Liver (tissue), 9 donors: ENCODE data around the gene HIF1AN. TPM values are rescaled to one million over a fixed set of nuclear protein-coding genes. Genes with fewer than 3 reads are reported as not detected.

Experiments
- DNase-seq: peaks from one replicate; pipeline ENCODE4 v3.0.0-alpha.2; 2017; ENCODE audit warnings: low spot score
- H3K27ac ChIP-seq, 2 donors: one replicate each; pipeline ENCODE4 v1.7.0; 2013; ENCODE audit warnings: inconsistent platforms in 2 of 2, low read length in 2 of 2, control low read depth in 1 of 2, low read depth in 1 of 2, mild to moderate bottlenecking in 1 of 2
- H3K27me3 ChIP-seq, 4 donors: one replicate each; pipeline versions ENCODE4 v1.6.1 to v1.7.0; 2013; ENCODE audit warnings: low read length in 3 of 4, inconsistent platforms in 1 of 4, mild to moderate bottlenecking in 1 of 4, moderate library complexity in 1 of 4; ENCODE audit not compliant: control insufficient read depth in 4 of 4, insufficient read depth in 4 of 4
- H3K36me3 ChIP-seq, 4 donors: one replicate each; pipeline versions ENCODE4 v1.6.1 to v1.7.0; 2013; ENCODE audit warnings: low read length in 3 of 4, mild to moderate bottlenecking in 3 of 4, low read depth in 1 of 4, moderate library complexity in 1 of 4; ENCODE audit not compliant: control insufficient read depth in 4 of 4, insufficient read depth in 3 of 4
- H3K4me1 ChIP-seq, 4 donors: one replicate each; pipeline versions ENCODE4 v1.6.1 to v1.7.0; 2013; ENCODE audit warnings: low read length in 3 of 4, mild to moderate bottlenecking in 3 of 4, moderate library complexity in 1 of 4; ENCODE audit not compliant: control insufficient read depth in 4 of 4, insufficient read depth in 4 of 4
- H3K4me3 ChIP-seq, 3 donors: one replicate each; pipeline versions ENCODE4 v1.6.1 to v1.7.0; 2013; ENCODE audit warnings: low read length in 3 of 3, control low read depth in 1 of 3, low read depth in 1 of 3, mild to moderate bottlenecking in 1 of 3
- H3K9ac ChIP-seq, 2 donors: one replicate each; pipeline ENCODE4 v1.7.0; 2013; ENCODE audit warnings: low read length in 2 of 2, mild to moderate bottlenecking in 2 of 2, moderate library complexity in 2 of 2, control low read depth in 1 of 2, low read depth in 1 of 2
- H3K9me3 ChIP-seq, 4 donors: one replicate each; pipeline versions ENCODE4 v1.6.1 to v1.7.0; 2013; ENCODE audit warnings: low read length in 3 of 4; ENCODE audit not compliant: control insufficient read depth in 4 of 4
- EGR1 ChIP-seq, 2 donors: IDR thresholded peaks; 2 replicates each; pipeline ENCODE4 v1.6.1; 2016 to 2018; ENCODE audit warnings: antibody characterized with exemption in 2 of 2, low read depth in 2 of 2
- FOXA1 ChIP-seq: IDR thresholded peaks from 2 replicates; pipeline ENCODE4 v1.6.1; 2016; ENCODE audit warnings: antibody characterized with exemption
- FOXA2 ChIP-seq: IDR thresholded peaks from 2 replicates; pipeline ENCODE4 v1.6.1; 2016; ENCODE audit warnings: antibody characterized with exemption
- HNF4A ChIP-seq, 2 donors: conservative IDR thresholded peaks; 2 replicates each; pipeline ENCODE4 v1.6.1; 2016; ENCODE audit warnings: antibody characterized with exemption in 2 of 2, mild to moderate bottlenecking in 2 of 2
- JUND ChIP-seq, 2 donors: IDR thresholded peaks; 2 replicates each; pipeline ENCODE4 v1.6.1; 2016; ENCODE audit warnings: antibody characterized with exemption in 2 of 2
- NR2F2 ChIP-seq: IDR thresholded peaks from 2 replicates; pipeline ENCODE4 v1.6.1; 2016; ENCODE audit warnings: antibody characterized with exemption
- RAD21 ChIP-seq, 2 donors: IDR thresholded peaks; 2 replicates each; pipeline ENCODE4 v1.6.1; 2016; ENCODE audit warnings: antibody characterized with exemption in 2 of 2, mild to moderate bottlenecking in 2 of 2
- RXRA ChIP-seq, 2 donors: IDR thresholded peaks; 2 replicates each; pipeline ENCODE4 v1.6.1; 2017 to 2018; ENCODE audit warnings: antibody characterized with exemption in 2 of 2, mild to moderate bottlenecking in 1 of 2
- SP1 ChIP-seq: IDR thresholded peaks from 2 replicates; pipeline ENCODE4 v1.6.1; 2018; ENCODE audit warnings: antibody characterized with exemption, mild to moderate bottlenecking
- YY1 ChIP-seq: IDR thresholded peaks from 2 replicates; pipeline ENCODE4 v1.6.1; 2016; ENCODE audit warnings: antibody characterized with exemption, mild to moderate bottlenecking
- WGBS: extraction: QIAGEN DNeasy Blood & Tissue Kit; methylation state at CpG from one replicate; pipeline ENCODE4 v1.1.7; 2013; 5-methylcytosine and 5-hydroxymethylcytosine counted together
- polyA plus RNA-seq, 2 donors: library from polyadenylated mRNA; stranded (reverse) in 1 of 2; unstranded in 1 of 2; fragments of 200-250 nt in 1 of 2; fragments of >200 nt in 1 of 2; fragmentation: Nextera tagmentation in 1 of 2; extraction: Ambion mirVana in 1 of 2; gene quantifications; one replicate each; pipeline versions ENCODE4 v1.2.1 to v1.2.3, GENCODE V29; 2013 to 2015
- total RNA-seq, 2 donors: library from RNA; depleted of rRNA; stranded (reverse); fragments of >200 nt; gene quantifications; one replicate each; pipeline ENCODE4 v1.2.3, GENCODE V29; 2014
- TF ChIP-seq, protein P1 (sequence below): IDR thresholded peaks from 2 replicates; pipeline ENCODE4 v1.6.1; 2016; ENCODE audit warnings: antibody characterized with exemption, mild to moderate bottlenecking
- TF ChIP-seq, protein P2 (sequence below): IDR thresholded peaks from 2 replicates; pipeline ENCODE4 v1.6.1; 2016; ENCODE audit warnings: antibody characterized with exemption
- TF ChIP-seq, protein P3 (sequence below): fragments of 150-350 bp; IDR thresholded peaks from 2 replicates; pipeline ENCODE4 v1.5.1; 2017; ENCODE audit warnings: improper control_type of control experiment, low read depth, low read length; ENCODE audit not compliant: missing input control
- TF ChIP-seq, protein P4 (sequence below): IDR thresholded peaks from 2 replicates; pipeline ENCODE4 v1.6.1; 2016; ENCODE audit warnings: antibody characterized with exemption
- TF ChIP-seq, protein P5 (sequence below): IDR thresholded peaks from 2 replicates; pipeline ENCODE4 v1.6.1; 2016; ENCODE audit warnings: antibody characterized with exemption
- donor health status: healthy.
- donor health status: healthy.
- donor health status: healthy.
- donor health status: healthy.
- donor health status: healthy.

The HIF1AN gene
- total and polyA plus RNA-seq, 4 donors = 4.6 to 10.7 (median 7.5) TPM

DNA sequence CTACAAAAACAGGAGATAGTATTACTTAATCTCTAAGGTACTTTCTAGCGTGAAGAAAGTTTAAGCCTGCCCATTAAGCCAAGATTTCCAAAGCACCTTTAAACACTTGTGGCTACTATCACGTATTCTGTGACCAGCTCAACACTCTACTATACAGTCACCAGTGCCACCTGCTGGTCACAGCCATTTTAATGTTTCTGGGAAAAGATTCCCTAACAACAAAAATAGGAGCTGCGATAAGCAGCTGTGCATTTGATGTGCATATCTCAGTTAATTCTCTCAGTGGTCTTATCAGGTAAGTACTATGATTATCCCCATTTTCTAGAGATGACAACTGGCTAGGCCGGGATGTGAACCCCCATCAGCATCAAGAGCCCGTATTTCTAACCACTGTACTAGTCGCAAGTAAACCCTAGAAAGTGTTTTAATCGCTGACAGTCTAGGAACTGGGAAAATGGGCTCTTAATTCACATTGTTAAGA, 16.9 kb upstream of the HIF1AN start:
- H3K36me3 ChIP-seq = peaks cover 0 to 4% (median 4%) of the 10 kb centered on the region in 4 donors
- H3K9ac ChIP-seq = no peak overlapping the region
- WGBS = 9% methylated on average over 7 of the region's 7 CpGs
- peak overlapping the region; percentile 71 to 89 for H3K27ac ChIP-seq
- H3K4me1 ChIP-seq = peaks cover 3 to 29% (median 10%) of the 10 kb centered on the region in 4 donors
- no peaks in the 10 kb centered on the region for H3K9me3 ChIP-seq
- TF ChIP-seq YY1 (no peak), RAD21 (IDR thresholded peaks at IDR 0.05) (peak; percentile 79 to 85), FOXA2 (no peak), EGR1 (IDR thresholded peaks at IDR 0.05; ENCODE audit: low read depth in 2 of 2) (no peak), RXRA (IDR thresholded peaks at IDR 0.05) (peak in 1 of 2 donors; percentile 4), SP1 (no peak)
- TF ChIP-seq, protein P1, sequence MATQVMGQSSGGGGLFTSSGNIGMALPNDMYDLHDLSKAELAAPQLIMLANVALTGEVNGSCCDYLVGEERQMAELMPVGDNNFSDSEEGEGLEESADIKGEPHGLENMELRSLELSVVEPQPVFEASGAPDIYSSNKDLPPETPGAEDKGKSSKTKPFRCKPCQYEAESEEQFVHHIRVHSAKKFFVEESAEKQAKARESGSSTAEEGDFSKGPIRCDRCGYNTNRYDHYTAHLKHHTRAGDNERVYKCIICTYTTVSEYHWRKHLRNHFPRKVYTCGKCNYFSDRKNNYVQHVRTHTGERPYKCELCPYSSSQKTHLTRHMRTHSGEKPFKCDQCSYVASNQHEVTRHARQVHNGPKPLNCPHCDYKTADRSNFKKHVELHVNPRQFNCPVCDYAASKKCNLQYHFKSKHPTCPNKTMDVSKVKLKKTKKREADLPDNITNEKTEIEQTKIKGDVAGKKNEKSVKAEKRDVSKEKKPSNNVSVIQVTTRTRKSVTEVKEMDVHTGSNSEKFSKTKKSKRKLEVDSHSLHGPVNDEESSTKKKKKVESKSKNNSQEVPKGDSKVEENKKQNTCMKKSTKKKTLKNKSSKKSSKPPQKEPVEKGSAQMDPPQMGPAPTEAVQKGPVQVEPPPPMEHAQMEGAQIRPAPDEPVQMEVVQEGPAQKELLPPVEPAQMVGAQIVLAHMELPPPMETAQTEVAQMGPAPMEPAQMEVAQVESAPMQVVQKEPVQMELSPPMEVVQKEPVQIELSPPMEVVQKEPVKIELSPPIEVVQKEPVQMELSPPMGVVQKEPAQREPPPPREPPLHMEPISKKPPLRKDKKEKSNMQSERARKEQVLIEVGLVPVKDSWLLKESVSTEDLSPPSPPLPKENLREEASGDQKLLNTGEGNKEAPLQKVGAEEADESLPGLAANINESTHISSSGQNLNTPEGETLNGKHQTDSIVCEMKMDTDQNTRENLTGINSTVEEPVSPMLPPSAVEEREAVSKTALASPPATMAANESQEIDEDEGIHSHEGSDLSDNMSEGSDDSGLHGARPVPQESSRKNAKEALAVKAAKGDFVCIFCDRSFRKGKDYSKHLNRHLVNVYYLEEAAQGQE = peak; percentile 3
- TF ChIP-seq, protein P2, sequence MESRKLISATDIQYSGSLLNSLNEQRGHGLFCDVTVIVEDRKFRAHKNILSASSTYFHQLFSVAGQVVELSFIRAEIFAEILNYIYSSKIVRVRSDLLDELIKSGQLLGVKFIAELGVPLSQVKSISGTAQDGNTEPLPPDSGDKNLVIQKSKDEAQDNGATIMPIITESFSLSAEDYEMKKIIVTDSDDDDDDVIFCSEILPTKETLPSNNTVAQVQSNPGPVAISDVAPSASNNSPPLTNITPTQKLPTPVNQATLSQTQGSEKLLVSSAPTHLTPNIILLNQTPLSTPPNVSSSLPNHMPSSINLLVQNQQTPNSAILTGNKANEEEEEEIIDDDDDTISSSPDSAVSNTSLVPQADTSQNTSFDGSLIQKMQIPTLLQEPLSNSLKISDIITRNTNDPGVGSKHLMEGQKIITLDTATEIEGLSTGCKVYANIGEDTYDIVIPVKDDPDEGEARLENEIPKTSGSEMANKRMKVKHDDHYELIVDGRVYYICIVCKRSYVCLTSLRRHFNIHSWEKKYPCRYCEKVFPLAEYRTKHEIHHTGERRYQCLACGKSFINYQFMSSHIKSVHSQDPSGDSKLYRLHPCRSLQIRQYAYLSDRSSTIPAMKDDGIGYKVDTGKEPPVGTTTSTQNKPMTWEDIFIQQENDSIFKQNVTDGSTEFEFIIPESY = no peak
- TF ChIP-seq, protein P3, sequence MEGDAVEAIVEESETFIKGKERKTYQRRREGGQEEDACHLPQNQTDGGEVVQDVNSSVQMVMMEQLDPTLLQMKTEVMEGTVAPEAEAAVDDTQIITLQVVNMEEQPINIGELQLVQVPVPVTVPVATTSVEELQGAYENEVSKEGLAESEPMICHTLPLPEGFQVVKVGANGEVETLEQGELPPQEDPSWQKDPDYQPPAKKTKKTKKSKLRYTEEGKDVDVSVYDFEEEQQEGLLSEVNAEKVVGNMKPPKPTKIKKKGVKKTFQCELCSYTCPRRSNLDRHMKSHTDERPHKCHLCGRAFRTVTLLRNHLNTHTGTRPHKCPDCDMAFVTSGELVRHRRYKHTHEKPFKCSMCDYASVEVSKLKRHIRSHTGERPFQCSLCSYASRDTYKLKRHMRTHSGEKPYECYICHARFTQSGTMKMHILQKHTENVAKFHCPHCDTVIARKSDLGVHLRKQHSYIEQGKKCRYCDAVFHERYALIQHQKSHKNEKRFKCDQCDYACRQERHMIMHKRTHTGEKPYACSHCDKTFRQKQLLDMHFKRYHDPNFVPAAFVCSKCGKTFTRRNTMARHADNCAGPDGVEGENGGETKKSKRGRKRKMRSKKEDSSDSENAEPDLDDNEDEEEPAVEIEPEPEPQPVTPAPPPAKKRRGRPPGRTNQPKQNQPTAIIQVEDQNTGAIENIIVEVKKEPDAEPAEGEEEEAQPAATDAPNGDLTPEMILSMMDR = peak; percentile 73
- peak; percentile 68 for DNase-seq
- no peaks in the 10 kb centered on the region for H3K27me3 ChIP-seq
- H3K4me3 ChIP-seq = peak overlapping the region in 2 of 3 donors; percentile 50 to 62

DNA sequence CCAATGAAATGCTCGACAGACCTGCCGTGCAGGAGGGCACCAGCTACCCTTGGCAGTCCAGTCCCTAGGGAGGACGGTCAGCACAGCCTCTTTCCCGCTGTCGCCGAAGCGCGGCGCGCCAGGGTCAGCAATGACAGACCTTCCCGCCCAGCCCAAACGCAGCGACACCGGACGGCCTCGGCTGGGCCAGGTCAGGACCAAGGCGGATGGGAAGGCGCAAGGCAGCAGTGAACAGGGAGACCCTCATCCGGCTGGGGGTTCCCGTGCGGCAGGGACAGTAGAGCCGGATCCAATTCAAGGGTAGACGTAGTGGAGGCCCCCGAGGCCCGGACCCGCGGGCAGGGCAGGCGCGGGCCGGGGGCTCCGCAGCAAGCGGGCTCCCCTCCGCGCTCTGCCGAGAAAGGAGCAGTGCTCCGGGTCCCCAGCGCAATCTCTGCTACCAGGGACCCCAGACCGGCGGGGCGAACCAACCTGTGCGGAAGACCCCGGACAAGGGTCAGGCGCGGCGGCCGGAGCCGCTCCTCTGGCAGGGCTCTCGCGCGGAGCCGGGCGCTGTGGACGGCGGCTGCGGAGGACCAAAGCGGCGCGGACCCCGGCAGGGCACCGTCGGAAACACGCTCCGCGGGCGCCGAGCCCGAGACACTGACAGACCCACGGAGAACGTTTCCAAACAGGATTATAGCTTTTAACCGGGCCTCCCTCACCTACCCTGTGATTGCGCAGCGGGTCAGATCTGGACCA, 16.3 kb upstream of the HIF1AN start, which contains the start of gene SEC31B:
Gene SEC31B, minus strand, starts transcription at position 551 of the 741 bp plus-strand sequence. CDS start 2,909 bp downstream, outside the sequence.
- Histone ChIP-seq H3K4me3 (peak within 1 kb of the TSS; percentile 50 to 62 (median 51)), H3K9ac (peak within 1 kb of the TSS in 1 of 2 donors; percentile 72), H3K9me3 (no peaks in the 10 kb centered on the region), H3K27me3 (no peaks in the 10 kb centered on the region), H3K27ac (peak within 1 kb of the TSS; percentile 71 to 89), H3K4me1 (peaks cover 3 to 29% (median 10%) of the 10 kb centered on the region in 4 donors), H3K36me3 (peaks cover 0 to 11% (median 10%) of the 10 kb centered on the region in 4 donors)
- 9% methylated on average over 72 of the region's 72 CpGs for WGBS
- DNase-seq = peak; percentile 54
- TF ChIP-seq YY1 (no peak), HNF4A (conservative IDR thresholded peaks at IDR 0.05) (peak in 1 of 2 donors; percentile 9), RXRA (IDR thresholded peaks at IDR 0.05) (peak in 1 of 2 donors; percentile 4), FOXA2 (no peak), FOXA1 (no peak), NR2F2 (no peak), JUND (IDR thresholded peaks at IDR 0.05) (no peak)
- TF ChIP-seq, protein P4, sequence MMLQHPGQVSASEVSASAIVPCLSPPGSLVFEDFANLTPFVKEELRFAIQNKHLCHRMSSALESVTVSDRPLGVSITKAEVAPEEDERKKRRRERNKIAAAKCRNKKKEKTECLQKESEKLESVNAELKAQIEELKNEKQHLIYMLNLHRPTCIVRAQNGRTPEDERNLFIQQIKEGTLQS = no peak
- TF ChIP-seq, protein P1 = peak; percentile 7
- TF ChIP-seq, protein P2 = no peak
- TF ChIP-seq, protein P5, sequence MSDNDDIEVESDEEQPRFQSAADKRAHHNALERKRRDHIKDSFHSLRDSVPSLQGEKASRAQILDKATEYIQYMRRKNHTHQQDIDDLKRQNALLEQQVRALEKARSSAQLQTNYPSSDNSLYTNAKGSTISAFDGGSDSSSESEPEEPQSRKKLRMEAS = no peak
